ENCODE data around the gene PKP1. TPM values are rescaled to one million over a fixed set of nuclear protein-coding genes. Genes with fewer than 3 reads are reported as not detected.
A peak's percentile ranks its signal among the peaks of the same experiment; 100 is the strongest.

The PKP1 gene
- total RNA-seq, 2 donors from 2014 or later: 0.18 to 0.44 TPM

GRCh38 chr1:201260648-201261311 lies 22.5 kb upstream of the PKP1 start:
- H3K36me3 ChIP-seq (ENCODE audit: control insufficient read depth, insufficient read depth, low read length): no peaks in the 10 kb centered on the region
- no peak for TF ChIP-seq CTCF (conservative IDR thresholded peaks at IDR 0.05)
- H3K9me3 Mint-ChIP-seq: no peaks in the 10 kb centered on the region
- H3K4me3 Mint-ChIP-seq: peak overlapping the region; percentile 58
- H3K27me3 ChIP-seq (ENCODE audit: control insufficient read depth, insufficient read depth, low read length, poor library complexity, severe bottlenecking): peaks cover 27% of the 10 kb centered on the region
- H3K27ac Mint-ChIP-seq: no peak overlapping the region
- H3K36me3 Mint-ChIP-seq (ENCODE audit: low read depth): no peaks in the 10 kb centered on the region
- peak; percentile 27 for DNase-seq
- peaks cover 4% of the 10 kb centered on the region for H3K4me1 Mint-ChIP-seq
- WGBS, 2 experiments (ENCODE audit: insufficient coverage in 1 of 2, insufficient read length in 1 of 2): 88 to 93% methylated on average over 6 to 8 of the region's 8 CpGs
- H3K9ac ChIP-seq (ENCODE audit: extremely low read depth, low read length, poor library complexity, severe bottlenecking): no peak overlapping the region
- no peaks in the 10 kb centered on the region for H3K9me3 ChIP-seq (ENCODE audit: control insufficient read depth, low read length)
- H3K4me1 ChIP-seq (ENCODE audit: control insufficient read depth, insufficient read depth, low read length): no peaks in the 10 kb centered on the region
- peaks cover 34% of the 10 kb centered on the region for H3K27me3 Mint-ChIP-seq (ENCODE audit: insufficient read depth)
- H3K4me3 ChIP-seq (ENCODE audit: low read length): no peak overlapping the region
- H3K27ac ChIP-seq (ENCODE audit: low read depth, low read length): no peak overlapping the region

- peaks cover 4% of the 10 kb centered on the region for H3K4me1 Mint-ChIP-seq
- peak; percentile 38 for DNase-seq
- no peak overlapping the region for H3K27ac ChIP-seq (ENCODE audit: low read depth, low read length)
- peaks cover 30% of the 10 kb centered on the region for H3K27me3 ChIP-seq (ENCODE audit: control insufficient read depth, insufficient read depth, low read length, poor library complexity, severe bottlenecking)
- H3K36me3 ChIP-seq (ENCODE audit: control insufficient read depth, insufficient read depth, low read length): no peaks in the 10 kb centered on the region
- no peaks in the 10 kb centered on the region for H3K4me1 ChIP-seq (ENCODE audit: control insufficient read depth, insufficient read depth, low read length)
- H3K27ac Mint-ChIP-seq: no peak overlapping the region
- H3K27me3 Mint-ChIP-seq (ENCODE audit: insufficient read depth): peaks cover 34% of the 10 kb centered on the region
- no peak overlapping the region for H3K4me3 ChIP-seq (ENCODE audit: low read length)
- no peak overlapping the region for H3K4me3 Mint-ChIP-seq
- no peaks in the 10 kb centered on the region for H3K9me3 Mint-ChIP-seq
- TF ChIP-seq CTCF (conservative IDR thresholded peaks at IDR 0.05): no peak
- H3K36me3 Mint-ChIP-seq (ENCODE audit: low read depth): no peaks in the 10 kb centered on the region
- H3K9me3 ChIP-seq (ENCODE audit: control insufficient read depth, low read length): no peaks in the 10 kb centered on the region
- WGBS, 2 experiments (ENCODE audit: insufficient coverage in 1 of 2, insufficient read length in 1 of 2): 94 to 100% methylated on average over 1 to 8 of the region's 8 CpGs
- no peak overlapping the region for H3K9ac ChIP-seq (ENCODE audit: extremely low read depth, low read length, poor library complexity, severe bottlenecking)
Measured at GRCh38 chr1:201261771-201262547, 21.3 kb upstream of the PKP1 start.

GRCh38 chr1:201262963-201263608 lies 20.2 kb upstream of the PKP1 start:
- Histone ChIP-seq H3K4me1 (ENCODE audit: control insufficient read depth, insufficient read depth, low read length) (no peaks in the 10 kb centered on the region), H3K9ac (ENCODE audit: extremely low read depth, low read length, poor library complexity, severe bottlenecking) (no peak overlapping the region), H3K9me3 (ENCODE audit: control insufficient read depth, low read length) (no peaks in the 10 kb centered on the region), H3K36me3 (ENCODE audit: control insufficient read depth, insufficient read depth, low read length) (no peaks in the 10 kb centered on the region), H3K4me3 (ENCODE audit: low read length) (no peak overlapping the region), H3K27me3 (ENCODE audit: control insufficient read depth, insufficient read depth, low read length, poor library complexity, severe bottlenecking) (peaks cover 40% of the 10 kb centered on the region), H3K27ac (ENCODE audit: low read depth, low read length) (no peak overlapping the region)
- Mint-ChIP-seq H3K27me3 (ENCODE audit: insufficient read depth) (peaks cover 37% of the 10 kb centered on the region), H3K36me3 (ENCODE audit: low read depth) (no peaks in the 10 kb centered on the region), H3K4me3 (no peak overlapping the region), H3K4me1 (peaks cover 4% of the 10 kb centered on the region), H3K9me3 (no peaks in the 10 kb centered on the region), H3K27ac (no peak overlapping the region)
- TF ChIP-seq CTCF (conservative IDR thresholded peaks at IDR 0.05): no peak
- WGBS, 2 experiments (ENCODE audit: insufficient coverage in 1 of 2, insufficient read length in 1 of 2): 91 to 93% methylated on average over 3 to 7 of the region's 7 CpGs
- peak; percentile 26 for DNase-seq

Data from endodermal cell (in vitro differentiated cells).